ENCODE results near the gene ABAT. TPM values are rescaled to one million over a fixed set of nuclear protein-coding genes. Genes with fewer than 3 reads are reported as not detected.

The ABAT gene
- total and polyA plus RNA-seq, 10 of the 15 experiments (the other 5 are each of a cell fraction or from before 2014, with no cell fraction given), result 1.0 to 10.6 (median 1.9) TPM

DNA sequence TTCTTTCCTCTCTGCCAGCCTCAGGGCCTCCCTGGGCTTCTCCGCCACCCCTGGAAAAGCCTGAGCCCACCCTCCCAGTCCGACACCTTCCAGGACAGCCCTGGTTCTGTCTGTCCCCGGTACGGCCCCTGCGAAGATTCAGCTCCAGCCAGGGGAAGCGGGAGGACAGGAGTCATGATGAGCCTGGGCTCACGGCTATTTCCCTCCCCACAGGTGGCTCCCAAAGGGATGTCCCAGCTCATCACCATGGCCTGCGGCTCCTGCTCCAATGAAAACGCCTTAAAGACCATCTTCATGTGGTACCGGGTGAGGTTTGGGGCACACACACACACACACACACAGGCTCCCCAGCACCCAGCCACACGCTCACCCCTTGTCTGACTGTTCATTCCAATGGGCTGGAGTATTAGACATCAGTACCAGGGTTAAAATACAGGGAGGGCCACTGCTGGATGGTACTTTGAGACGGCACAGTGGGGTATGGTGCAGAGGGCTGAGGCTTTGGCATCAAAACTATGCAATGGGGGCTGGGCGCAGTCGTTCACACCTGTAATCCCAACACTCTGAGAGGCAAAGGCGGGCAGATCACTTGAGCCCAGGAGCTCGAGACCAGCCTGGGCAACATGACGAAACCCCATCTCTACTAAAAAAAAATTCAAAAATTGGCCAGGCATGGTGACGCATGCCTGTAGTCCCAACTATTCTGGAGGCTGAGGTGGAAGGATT lies 90.3 kb downstream of the ABAT start:
- H3K27me3 ChIP-seq (replicated peaks in 1 of 2; ENCODE audit: control insufficient read depth in 2 of 2, insufficient read depth in 2 of 2, low read length in 1 of 2), result no peaks in the 10 kb centered on the region
- no peak overlapping the region for H3K4me3 ChIP-seq
- no peak for DNase-seq (ENCODE audit: low read depth, low spot score)
- ChIA-PET SMC1A (ENCODE audit: uncharacterized antibody, unreplicated experiment) (no interaction called here), CTCF (no interaction called here), POLR2A (no interaction called here), RAD21 (ENCODE audit: unreplicated experiment) (no interaction called here)
- WGBS (ENCODE audit: insufficient coverage, insufficient replicate concordance, low lambda C conversion rate, missing lambda C conversion rate), result 69% methylated on average over 18 of the region's 18 CpGs
- H4K20me1 ChIP-seq (ENCODE audit: control insufficient read depth, insufficient read depth), result no peaks in the 10 kb centered on the region
- H3K9me3 ChIP-seq (replicated peaks; ENCODE audit: control insufficient read depth, insufficient read depth, low read length), result no peaks in the 10 kb centered on the region
- in situ Hi-C loops (cut with MboI) (no loop called here), intact Hi-C loops (cut with micrococcal nuclease; ENCODE audit: unreplicated experiment) (no loop called here)
- H3K27ac ChIP-seq (ENCODE audit: control insufficient read depth, insufficient read depth), result no peak overlapping the region
- no peak overlapping the region for H2AFZ ChIP-seq (ENCODE audit: control insufficient read depth, low read depth, low read length)
- no TSS peak for BruUV-seq (replicated peaks)
- no peak for ATAC-seq
- H3K9ac ChIP-seq (ENCODE audit: control insufficient read depth, insufficient read depth, low read length), result no peak overlapping the region
- H3K79me2 ChIP-seq (ENCODE audit: control insufficient read depth, insufficient read depth, low read length), result no peaks in the 10 kb centered on the region
- no peak for FAIRE-seq
- H3K36me3 ChIP-seq (ENCODE audit: control insufficient read depth in 2 of 2, insufficient read depth in 2 of 2, low read length in 1 of 2), result no peaks in the 10 kb centered on the region
- H3K4me1 ChIP-seq (ENCODE audit: control insufficient read depth, insufficient read depth, low read length), result no peaks in the 10 kb centered on the region
- H3K4me2 ChIP-seq (ENCODE audit: control insufficient read depth, insufficient read depth), result no peak overlapping the region
- TF ChIP-seq EZH2 (IDR thresholded peaks at IDR 0.05; ENCODE audit: borderline replicate concordance, control insufficient read depth, low read depth, low read length) (no peak), JUNB (IDR thresholded peaks at IDR 0.05) (no peak), SMAD1 (IDR thresholded peaks at IDR 0.05; ENCODE audit: low read depth, partially characterized antibody) (no peak), ESRRA (IDR thresholded peaks at IDR 0.05; ENCODE audit: low read length) (no peak), CREB1 (IDR thresholded peaks at IDR 0.05; ENCODE audit: low read depth) (no peak)
- TF ChIP-seq, protein P1, sequence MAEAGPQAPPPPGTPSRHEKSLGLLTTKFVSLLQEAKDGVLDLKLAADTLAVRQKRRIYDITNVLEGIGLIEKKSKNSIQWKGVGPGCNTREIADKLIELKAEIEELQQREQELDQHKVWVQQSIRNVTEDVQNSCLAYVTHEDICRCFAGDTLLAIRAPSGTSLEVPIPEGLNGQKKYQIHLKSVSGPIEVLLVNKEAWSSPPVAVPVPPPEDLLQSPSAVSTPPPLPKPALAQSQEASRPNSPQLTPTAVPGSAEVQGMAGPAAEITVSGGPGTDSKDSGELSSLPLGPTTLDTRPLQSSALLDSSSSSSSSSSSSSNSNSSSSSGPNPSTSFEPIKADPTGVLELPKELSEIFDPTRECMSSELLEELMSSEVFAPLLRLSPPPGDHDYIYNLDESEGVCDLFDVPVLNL (IDR thresholded peaks at IDR 0.05; ENCODE audit: low read depth, low read length), result no peak
- TF ChIP-seq, protein P2, sequence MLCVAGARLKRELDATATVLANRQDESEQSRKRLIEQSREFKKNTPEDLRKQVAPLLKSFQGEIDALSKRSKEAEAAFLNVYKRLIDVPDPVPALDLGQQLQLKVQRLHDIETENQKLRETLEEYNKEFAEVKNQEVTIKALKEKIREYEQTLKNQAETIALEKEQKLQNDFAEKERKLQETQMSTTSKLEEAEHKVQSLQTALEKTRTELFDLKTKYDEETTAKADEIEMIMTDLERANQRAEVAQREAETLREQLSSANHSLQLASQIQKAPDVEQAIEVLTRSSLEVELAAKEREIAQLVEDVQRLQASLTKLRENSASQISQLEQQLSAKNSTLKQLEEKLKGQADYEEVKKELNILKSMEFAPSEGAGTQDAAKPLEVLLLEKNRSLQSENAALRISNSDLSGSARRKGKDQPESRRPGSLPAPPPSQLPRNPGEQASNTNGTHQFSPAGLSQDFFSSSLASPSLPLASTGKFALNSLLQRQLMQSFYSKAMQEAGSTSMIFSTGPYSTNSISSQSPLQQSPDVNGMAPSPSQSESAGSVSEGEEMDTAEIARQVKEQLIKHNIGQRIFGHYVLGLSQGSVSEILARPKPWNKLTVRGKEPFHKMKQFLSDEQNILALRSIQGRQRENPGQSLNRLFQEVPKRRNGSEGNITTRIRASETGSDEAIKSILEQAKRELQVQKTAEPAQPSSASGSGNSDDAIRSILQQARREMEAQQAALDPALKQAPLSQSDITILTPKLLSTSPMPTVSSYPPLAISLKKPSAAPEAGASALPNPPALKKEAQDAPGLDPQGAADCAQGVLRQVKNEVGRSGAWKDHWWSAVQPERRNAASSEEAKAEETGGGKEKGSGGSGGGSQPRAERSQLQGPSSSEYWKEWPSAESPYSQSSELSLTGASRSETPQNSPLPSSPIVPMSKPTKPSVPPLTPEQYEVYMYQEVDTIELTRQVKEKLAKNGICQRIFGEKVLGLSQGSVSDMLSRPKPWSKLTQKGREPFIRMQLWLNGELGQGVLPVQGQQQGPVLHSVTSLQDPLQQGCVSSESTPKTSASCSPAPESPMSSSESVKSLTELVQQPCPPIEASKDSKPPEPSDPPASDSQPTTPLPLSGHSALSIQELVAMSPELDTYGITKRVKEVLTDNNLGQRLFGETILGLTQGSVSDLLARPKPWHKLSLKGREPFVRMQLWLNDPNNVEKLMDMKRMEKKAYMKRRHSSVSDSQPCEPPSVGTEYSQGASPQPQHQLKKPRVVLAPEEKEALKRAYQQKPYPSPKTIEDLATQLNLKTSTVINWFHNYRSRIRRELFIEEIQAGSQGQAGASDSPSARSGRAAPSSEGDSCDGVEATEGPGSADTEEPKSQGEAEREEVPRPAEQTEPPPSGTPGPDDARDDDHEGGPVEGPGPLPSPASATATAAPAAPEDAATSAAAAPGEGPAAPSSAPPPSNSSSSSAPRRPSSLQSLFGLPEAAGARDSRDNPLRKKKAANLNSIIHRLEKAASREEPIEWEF (IDR thresholded peaks at IDR 0.05; ENCODE audit: insufficient replicate concordance, low read depth, low read length), result no peak
- TF ChIP-seq, protein P3, sequence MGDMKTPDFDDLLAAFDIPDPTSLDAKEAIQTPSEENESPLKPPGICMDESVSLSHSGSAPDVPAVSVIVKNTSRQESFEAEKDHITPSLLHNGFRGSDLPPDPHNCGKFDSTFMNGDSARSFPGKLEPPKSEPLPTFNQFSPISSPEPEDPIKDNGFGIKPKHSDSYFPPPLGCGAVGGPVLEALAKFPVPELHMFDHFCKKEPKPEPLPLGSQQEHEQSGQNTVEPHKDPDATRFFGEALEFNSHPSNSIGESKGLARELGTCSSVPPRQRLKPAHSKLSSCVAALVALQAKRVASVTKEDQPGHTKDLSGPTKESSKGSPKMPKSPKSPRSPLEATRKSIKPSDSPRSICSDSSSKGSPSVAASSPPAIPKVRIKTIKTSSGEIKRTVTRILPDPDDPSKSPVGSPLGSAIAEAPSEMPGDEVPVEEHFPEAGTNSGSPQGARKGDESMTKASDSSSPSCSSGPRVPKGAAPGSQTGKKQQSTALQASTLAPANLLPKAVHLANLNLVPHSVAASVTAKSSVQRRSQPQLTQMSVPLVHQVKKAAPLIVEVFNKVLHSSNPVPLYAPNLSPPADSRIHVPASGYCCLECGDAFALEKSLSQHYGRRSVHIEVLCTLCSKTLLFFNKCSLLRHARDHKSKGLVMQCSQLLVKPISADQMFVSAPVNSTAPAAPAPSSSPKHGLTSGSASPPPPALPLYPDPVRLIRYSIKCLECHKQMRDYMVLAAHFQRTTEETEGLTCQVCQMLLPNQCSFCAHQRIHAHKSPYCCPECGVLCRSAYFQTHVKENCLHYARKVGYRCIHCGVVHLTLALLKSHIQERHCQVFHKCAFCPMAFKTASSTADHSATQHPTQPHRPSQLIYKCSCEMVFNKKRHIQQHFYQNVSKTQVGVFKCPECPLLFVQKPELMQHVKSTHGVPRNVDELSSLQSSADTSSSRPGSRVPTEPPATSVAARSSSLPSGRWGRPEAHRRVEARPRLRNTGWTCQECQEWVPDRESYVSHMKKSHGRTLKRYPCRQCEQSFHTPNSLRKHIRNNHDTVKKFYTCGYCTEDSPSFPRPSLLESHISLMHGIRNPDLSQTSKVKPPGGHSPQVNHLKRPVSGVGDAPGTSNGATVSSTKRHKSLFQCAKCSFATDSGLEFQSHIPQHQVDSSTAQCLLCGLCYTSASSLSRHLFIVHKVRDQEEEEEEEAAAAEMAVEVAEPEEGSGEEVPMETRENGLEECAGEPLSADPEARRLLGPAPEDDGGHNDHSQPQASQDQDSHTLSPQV (IDR thresholded peaks at IDR 0.05), result no peak
- TF ChIP-seq, protein P4, sequence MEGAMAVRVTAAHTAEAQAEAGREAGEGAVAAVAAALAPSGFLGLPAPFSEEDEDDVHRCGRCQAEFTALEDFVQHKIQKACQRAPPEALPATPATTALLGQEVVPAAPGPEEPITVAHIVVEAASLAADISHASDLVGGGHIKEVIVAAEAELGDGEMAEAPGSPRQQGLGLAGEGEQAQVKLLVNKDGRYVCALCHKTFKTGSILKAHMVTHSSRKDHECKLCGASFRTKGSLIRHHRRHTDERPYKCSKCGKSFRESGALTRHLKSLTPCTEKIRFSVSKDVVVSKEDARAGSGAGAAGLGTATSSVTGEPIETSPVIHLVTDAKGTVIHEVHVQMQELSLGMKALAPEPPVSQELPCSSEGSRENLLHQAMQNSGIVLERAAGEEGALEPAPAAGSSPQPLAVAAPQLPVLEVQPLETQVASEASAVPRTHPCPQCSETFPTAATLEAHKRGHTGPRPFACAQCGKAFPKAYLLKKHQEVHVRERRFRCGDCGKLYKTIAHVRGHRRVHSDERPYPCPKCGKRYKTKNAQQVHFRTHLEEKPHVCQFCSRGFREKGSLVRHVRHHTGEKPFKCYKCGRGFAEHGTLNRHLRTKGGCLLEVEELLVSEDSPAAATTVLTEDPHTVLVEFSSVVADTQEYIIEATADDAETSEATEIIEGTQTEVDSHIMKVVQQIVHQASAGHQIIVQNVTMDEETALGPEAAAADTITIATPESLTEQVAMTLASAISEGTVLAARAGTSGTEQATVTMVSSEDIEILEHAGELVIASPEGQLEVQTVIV (IDR thresholded peaks at IDR 0.05; ENCODE audit: borderline replicate concordance, partially characterized antibody), result no peak

Data from GM12878 (cell line).